Activated effector memory CD4-positive, alpha-beta T cell treated with Interleukin-2 at 50 U/mL for 16 hours (primary cell): ENCODE data around the gene FOXI1.

Experiments
- DNase-seq: peaks from one replicate; pipeline ENCODE4 v3.0.0-alpha.2; 2020

Gene FOXI1

DNA sequence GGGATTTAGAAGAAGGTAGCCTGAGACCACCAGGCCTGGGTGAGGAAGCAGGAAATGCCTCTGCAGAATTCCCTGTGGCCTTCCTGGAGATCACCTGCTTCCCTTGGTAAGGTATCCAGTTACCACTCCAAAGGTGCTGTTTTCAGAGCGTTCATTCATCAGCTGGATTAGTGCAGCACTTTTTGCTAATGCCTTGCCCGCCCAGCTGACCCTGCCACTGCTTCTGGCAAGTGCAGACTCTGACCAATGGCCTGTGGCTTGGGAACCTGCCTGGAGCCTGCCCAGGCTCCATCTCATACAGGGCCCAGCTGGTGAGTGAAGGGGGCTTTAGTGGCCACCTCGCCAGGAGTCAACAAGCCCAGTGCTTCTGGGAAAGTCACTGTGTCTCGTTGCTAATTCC lies 48.6 kb downstream of the FOXI1 start:
- DNase-seq = no peak

DNA sequence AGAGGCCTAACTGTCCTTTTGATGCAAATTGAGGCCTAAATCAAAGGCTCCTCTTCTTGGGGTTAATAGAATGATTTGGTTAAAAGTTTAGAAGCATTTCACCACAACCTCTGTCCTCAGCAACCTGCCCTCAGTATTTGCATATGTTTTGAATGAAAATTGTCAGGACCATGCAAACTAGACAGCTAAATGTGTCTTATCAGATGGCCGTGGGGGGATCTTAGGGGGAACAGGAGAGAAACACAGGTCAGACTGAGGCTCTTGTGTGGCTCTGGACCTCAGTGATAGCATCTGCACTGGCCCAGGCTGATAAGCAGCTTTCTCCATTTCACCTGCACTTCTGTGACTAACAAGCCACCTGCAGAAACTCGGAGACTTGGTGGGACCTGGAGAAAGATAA lies 49.0 kb downstream of the FOXI1 start:
- no peak for DNase-seq

DNA sequence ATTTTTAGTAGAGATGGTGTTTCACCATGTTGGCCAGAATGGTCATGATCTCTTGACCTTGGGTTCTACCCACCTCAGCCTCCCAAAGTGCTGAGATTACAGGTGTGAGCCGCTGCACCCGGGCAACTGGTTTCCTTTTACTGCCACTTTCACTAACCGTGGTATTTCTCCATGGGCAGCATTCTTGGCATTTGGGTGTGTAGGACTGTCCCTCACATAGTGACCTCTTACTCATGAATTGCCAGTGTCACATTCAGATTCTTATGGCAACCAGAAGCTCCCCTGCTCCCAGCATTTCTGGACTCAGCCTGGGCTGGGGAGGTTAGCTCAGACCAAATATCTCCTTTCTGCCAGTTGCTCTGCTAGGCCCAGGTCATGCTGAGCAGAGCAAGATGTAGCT lies 50.1 kb downstream of the FOXI1 start:
- no peak for DNase-seq

DNA sequence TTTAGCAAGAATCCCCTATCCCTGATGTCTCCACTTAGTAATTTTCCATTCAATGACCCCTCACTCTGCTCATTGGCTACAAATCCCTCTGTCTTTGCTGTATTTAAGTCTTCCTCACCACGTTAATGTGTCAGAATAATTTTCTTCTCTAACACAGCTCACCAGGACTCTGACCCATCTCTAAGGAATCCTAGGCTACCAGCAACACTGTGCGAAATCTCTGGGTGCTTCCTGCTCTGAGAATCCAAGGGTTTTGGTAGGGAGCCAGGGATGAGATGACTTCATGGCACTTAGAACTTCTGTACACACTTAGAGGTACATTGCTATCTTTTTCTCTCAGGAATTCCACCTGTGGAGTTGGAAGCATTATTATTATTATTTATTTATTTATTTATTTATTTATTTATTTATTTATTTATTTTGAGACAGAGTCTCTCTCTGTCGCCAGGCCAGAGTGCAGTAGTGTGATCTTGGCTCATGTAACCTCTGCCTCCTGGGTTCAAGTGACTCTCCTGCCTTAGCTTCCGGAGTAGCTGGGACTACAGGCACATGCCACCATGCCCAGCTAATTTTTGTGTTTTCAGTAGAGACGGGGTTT lies 53.5 kb downstream of the FOXI1 start:
- no peak for DNase-seq
